HG03460 (cell line): Measurements from ENCODE around the gene TESK2.
"Not testable (repeated sequence)": the region's sequence is repeated elsewhere in the genome, so short reads cannot be mapped to it uniquely, and the experiment has no call there.

Experiments
- ATAC-seq: cut with Tn5 transposase; IDR thresholded peaks from one replicate; pipeline ENCODE4 v1.9.1; 2021; ENCODE audit not compliant: unreplicated experiment

TESK2 gene

DNA sequence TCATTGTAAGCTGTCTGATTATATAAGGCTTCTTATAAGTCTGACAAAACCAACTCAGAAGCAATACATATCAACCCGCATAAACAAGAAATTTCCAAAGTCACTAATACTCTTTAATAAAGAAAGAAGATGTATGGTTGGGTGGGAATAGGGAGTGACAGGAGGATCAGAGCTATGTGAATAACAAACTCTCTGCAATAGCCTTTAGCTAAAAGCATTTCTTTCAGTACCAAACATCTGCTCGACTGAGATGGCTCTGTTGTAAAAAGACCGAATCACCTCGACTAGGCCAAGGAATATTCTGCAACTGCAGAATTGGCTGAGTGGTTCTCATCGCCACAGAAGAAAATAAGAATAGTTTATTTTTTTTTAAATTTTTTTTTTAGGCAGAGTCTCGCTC lies 111.4 kb downstream of the TESK2 start:
- ATAC-seq, result no peak

DNA sequence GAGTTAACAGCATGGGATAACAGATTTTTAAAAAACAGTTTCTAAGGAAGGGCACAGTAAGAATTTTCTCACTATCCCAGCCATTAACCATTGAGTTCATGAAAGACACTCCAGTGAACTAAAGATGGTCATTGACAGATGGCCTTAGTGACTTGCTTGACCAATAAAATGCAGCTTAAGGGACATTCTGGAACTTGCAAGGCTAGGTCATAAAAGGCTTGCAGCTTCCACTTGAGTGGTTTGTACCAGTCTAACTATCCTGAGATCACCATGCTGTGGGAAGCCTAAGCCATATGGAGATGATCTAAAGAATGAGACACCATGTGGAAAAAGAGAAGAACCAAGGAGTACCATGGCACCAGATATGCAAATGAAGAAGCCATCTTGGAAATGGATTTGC lies 112.8 kb downstream of the TESK2 start:
- ATAC-seq, result no peak

DNA sequence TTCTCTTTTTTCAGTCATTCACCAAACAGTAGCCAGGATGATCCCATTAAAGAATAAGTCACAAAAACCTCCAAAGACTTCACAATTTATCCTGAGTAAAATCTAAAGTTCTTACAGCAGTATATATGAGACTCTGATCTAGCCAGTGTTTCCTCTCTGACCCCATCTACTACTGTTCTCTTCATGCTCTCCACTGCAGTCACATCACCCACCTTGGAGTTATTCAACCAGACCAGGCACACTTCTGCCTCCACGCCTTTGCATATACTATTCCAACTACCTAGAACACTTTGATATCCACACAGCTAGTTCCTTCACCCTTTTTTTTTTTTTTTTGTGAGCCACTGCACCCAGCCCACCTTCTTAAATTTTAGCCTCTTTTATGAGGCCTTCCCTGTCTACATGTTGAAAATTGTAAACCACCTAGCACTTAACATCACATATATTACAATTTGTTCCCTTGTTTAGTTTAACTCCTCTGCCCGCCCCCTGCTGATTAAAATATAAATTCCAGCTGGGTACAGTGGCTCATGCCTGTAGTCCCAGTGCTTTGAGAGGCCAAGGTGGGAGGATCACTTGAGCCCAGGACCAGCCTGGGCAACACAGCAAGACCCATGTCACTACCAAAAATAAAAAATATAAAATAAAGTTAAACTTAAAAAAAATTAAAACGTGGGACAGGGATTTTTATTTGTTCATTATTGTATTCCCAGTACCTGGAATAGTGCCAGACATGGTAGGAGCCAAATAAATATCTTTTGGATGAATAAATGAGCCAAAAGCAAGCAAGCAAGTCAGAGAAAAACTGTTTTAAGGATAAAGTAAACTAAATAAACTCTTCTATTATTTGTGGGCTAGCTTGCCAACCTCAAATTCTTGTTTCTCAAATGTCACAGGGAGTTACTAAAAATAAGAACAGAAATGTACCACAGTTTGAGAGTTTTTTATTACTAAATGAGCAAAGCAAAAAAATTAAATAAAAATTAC lies 115.6 kb downstream of the TESK2 start:
- no peak for ATAC-seq

DNA sequence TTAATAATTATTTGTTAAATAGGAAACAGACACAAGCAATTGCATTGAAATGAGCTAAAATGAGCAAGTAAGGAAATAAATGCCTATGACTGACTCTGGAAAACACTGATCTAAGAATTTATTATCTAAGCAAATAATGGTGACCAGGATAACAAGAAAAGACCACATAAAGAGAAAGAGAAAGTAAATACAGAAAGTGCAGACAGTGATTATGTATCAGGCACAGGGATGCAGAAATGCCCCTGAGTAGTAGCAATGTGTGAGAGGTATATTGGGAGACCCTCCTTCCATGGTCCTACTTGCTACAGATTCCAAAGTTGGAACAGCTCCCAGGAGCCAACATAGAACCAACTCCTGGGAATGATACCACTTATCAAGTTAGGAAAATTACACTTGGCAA lies 117.4 kb downstream of the TESK2 start:
- no peak for ATAC-seq

DNA sequence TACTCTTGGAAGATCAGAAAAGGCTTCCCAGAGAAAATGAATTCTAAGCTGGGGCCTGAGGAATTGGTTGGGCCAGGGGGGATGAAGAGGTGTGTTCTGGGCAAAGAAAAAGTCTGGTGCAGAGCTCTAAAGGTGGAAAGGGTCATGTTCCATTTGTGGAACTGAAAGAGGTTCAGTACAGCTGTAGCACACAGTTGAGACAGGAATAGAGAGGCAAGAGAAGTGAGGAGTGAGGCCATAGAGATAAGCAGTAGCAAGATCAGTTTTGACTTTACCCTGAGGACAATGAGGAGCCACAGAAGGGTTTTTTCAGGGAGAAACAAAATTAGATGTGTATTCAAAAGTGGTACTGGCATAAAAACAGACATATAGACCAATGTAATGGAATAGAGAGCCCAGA lies 120.4 kb downstream of the TESK2 start:
- ATAC-seq, result peak; percentile 60

DNA sequence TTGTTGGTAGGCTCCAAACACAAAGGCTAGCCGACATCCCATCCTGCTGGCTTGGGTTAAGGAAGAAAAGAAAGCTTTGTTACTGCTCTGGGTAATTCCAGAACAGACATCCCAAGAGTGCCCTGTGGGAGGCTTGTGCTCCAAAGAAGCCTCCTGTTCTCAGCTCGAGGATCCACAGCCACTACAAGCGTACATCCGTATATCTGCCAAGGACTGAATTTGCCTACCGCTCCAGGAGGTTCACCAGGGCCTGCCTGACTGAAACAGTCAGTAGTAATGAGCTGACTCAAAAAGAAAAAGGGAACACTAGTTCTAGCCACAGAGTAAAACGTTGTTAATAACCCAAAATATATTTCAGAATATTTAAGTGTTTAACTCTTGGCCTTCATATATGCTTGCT lies 125.9 kb downstream of the TESK2 start:
- ATAC-seq, result peak; percentile 61

DNA sequence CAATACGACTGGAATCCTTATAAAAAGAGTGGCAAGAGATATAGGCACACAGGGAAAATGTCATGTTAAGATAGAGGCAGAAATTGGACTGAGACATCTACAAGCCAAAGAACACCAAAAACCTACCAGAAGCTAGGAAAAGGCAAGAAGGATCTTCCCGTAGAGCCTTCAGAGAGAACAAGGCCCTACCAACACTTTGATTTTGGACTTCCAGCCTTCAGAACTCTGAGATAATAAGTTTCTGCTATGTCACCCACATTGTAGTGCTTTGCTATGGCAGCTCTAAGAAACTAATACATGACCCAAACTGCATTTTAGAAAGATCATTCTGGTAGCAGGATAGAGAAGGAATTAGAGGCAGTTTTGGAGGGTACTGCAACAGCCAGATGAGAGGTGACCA lies 126.7 kb downstream of the TESK2 start:
- ATAC-seq, result no peak

DNA sequence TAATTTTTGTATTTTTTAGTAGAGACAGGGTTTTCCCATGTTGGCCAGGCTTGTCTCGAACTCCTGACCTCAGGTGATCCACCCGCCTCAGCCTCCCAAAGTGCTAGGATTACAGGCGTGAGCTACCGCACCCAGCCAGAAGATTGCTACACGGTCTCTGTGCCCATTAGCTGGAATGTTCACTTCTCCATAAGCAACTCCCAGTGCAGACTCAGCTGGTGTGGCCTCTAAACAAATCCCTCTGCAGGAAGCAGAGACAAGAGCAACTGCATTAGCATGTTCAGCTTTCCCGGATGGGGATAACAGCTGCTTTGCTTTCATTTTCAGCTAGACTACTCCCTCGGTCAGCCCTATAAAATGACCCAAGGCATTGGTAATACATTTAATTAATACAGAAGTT lies 130.0 kb downstream of the TESK2 start:
- ATAC-seq, result not testable (repeated sequence)

DNA sequence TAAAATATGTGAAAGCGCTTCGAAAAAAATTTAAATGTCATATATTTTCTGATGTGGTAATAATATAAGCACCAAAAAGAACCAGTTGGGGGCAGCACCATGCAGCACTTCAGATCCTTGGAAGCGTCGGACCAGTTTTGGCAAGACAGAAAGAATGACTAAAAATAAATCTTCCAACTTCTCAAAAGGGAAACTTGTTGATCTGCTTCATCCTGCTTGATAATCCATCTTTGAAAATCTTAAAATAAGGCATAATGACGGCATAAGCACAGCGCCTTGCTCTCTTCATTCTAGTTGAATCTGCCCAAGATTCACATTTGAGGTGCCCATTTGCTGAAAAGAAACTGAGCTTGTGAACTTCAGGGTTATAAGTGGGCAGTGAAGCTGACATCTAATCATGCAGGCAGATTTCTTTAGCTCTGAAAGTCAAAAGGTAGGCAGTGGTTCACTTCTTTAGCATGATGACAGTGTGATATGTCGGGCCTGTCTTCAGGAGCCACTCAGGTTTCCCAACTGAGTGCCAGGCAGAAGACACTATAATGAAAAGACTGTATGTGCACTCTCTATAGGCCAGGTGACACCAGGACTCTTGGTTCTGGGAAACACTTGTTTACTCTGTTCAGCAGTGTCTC lies 131.0 kb downstream of the TESK2 start:
- no peak for ATAC-seq

DNA sequence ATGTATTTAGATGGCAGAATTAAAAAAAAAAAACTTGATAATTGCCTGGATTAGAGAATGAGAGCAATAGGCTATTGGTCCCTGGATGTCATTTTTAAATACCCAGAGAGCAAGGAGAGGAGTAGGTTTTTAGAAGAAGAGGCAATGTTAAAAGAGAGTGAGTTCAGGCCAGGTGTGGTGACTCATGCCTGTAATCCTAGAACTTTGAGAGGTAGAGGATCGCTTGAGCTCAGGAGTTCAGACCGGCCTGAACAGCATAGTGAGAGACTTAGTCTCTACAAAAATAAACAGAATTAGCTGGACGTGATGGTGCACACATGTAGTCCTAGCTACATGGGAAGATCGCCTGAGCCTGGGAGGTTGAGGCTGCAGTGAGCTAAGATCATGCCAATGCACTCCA lies 134.8 kb downstream of the TESK2 start:
- no peak for ATAC-seq

DNA sequence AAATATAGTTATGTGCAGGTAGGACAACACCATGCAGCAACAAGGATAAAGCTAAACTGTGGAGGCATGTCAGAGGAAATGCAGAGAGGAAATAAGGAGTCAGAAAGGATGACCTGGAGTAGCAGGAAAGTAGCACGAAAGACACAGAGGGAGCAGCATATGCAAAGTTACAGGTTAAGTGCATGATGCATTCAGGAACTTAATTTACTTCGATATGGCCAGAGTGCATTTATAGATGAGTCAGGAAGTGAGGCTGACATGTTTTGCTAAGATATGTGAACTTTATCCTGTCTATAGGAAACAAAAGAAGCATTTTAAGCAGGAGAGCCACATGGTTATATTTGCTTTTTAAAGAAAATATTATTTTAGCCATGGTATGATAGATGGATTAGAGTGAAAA lies 135.3 kb downstream of the TESK2 start:
- ATAC-seq, result no peak

DNA sequence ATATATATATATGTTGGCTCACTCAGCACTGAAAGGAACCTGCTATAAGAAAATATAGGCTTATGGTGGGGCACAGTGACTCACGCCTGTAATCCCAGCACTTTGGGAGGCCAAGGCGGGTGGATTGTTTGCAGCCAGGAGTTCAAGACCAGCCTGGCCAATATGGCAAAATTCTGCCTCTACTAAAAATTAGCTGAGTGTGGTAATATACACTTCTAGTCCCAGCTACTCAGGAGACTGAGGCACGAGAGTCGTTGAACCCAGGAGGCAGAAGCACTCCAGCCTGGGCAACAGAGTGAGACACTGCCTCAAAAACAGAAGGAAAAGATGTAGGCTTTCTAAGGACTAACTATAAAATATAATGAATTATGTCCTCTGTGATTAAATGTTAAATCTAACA lies 136.1 kb downstream of the TESK2 start:
- ATAC-seq, result no peak

DNA sequence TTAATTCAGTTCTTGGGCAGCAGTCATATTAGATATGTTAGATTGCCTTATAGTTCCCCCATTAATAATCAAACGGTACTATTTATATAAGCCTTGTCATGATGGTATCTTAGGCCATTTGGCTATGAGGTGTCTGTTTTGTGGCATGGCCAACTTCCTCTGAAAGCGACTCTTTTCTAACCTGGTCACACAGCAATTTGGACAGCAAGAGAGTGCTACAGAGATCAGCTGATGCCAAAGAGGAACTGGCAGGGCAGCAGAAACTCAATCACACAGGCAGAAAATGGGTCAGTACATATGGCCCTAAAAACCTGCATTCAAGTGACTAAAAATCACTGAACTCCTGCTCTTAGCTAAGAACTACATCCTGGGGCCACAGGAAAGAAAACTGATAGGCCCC lies 137.3 kb downstream of the TESK2 start:
- ATAC-seq, result no peak

DNA sequence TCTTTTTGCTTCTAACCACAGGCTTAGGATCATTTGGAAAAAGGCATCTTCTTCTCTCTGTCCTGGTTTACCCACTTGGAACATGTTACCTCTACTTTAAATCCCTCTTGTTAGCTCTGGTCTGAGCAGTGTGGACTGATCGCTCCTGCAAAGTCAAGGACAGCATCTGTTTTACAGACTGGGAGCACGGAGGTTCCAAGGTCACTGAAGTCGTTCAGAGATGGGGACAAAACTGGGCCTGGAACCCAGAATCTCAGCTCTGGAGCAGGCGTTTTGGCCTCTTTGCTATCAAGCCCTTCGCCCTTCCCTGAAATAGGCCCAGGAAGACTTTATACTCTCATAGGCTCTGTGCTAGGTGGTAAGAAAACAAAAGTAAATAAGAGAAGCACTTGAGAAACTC lies 139.5 kb downstream of the TESK2 start:
- no peak for ATAC-seq

DNA sequence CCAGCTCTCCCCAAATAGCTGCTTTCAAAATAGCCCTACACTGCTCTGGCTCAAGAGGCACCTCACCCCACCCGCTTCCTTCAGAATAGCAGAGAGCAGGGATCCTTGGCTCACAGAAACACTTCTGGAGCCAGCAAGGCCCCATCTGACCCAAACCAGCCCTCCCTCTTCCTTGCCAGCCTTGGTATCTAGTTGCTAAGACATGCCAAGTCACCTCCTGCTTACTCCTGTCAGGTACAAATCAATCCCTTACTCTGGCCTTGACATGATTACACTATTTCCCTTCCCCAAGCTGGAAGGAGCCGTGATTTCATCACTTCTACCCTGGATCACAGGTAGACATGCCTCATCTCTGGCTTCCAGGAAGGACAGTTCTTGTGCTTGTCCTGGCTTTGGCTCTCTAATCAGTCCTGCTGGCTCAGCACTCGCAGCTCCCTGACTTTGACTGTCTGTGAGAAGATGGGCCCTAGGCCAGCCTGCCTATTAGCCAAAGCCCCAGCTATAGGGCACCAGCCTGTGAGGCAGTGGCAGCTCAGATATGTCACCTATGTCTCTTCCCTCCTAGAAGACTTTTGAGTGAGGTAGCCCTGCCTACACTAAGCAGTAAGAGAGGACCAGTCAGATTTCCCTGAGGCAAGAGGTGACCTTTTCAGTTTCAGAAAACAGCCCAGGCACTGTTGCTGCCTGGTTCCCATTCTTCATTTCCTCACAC lies 141.8 kb downstream of the TESK2 start:
- ATAC-seq, result no peak

DNA sequence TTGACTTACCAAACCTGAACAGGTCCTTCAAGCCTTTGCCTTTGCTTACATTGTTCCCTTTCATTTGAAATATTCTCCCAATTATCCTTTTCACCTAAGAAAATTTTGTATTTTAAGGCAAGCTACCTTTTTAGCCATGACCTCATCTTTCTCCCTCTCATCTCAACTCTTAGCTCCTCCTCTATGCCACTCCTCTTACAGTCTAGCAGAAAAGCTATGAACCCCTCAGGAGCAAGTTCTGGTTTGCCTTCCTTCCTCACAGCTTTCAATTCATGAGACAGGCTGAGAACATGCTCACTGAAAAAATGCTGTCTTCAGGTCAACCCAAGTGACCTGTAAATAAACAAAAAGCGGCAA lies 142.4 kb downstream of the TESK2 start:
- no peak for ATAC-seq

DNA sequence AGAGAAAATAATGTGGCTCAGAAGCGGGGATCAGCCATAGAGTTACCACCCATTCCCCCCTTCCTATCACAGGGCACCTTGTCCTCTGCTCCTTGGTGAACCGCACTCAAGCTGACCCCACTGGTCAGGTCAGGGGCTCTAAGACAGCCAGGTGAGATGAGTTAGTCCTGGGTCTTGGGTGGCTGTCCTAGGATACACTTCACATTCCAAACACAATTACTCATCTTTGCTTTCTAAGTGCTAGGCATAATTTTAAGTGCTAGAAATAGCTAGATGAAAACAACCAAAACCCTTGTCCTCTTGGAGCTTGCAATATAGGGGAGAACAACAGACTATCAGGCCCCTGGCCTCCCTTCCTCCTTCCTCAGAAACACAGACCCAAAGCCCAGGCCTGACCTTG lies 142.9 kb downstream of the TESK2 start:
- ATAC-seq, result no peak

DNA sequence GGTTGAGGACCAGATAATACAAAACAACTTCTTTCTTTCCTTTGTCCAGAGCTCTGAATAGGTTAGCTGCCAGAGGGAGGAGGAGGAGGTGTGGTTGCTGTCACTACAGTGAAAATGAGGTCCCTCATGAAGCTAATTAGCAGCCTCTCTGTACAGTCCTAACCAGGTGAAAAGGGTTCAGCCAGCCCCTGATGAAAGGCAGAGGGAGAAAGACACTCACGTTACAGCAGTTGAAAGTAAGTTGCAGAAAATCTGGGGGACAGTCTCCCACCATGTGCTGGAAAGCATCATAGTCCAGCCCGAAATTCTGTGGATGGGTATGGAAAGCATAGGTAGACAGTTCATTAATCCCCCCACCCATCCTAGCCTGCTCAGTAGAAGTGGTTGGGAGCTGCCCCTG lies 144.5 kb downstream of the TESK2 start:
- no peak for ATAC-seq

DNA sequence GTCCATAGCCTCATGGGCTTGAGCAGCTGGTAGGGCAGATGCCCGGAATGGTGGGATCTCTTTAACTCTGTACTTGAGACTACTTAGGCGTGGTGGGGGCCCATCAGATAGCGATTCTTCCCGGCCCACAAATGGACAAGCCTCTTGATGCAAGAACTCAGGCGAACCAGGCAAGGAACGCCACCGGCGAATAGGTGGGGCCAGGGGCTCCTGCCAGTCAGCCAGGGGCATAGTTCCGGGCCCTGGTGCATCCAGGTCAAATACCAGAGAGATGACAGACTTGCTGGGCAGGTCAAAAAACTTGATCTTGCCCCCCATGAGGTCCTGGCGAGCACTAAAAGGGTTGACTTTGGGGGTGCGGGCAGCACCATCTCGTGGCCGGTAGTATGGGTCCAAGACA lies 145.9 kb downstream of the TESK2 start:
- ATAC-seq, result no peak

DNA sequence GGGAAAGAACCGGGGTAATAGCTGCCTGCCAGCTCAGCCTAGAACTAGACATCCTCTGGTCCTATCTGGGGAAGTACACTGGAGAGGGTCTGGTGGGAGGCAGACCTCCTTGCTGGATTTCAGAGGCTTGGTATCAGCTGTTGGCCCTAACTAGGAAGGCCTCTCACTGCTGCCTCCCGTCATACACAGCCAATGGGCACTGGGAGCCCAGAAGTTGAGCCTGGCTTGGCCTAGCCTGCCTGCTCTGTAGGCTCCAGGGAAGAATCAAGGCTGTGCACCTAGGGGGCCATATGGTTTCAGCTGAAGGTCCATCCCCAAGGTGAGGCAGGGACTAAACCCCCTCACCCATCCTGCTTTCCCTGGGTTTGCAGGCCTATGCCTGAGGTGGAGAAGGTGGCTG lies 146.5 kb downstream of the TESK2 start:
- no peak for ATAC-seq

DNA sequence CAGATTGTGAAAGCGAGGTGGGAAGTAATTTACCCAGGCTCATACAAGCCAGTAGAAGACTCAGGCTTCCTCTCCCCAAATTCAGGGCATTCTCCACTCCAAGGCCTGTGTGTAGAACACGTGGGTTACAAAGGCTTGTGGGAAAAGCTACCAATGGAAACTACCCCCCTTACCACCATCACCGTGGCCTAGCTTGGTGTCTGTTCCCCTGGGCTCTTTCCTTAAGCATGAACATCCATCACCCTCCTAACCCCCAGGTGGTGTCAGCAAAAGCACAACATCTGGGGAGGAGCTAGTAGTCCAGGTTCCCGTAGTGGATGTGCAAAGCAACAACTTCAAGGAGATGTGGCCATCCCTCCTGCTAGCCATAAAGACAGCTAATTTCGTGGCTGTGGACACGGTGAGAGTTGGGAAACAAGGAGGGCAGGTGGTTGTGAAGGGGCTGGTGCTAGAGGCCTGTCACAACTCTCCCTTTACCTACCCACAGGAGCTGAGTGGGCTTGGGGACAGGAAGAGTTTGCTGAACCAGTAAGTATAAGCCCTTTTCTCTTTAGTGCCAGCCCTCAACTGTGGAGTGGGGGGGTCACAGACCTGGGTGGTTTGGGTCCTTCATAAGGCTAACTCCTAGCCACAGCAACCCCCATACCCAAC lies 150.0 kb downstream of the TESK2 start:
- no peak for ATAC-seq
